GM19328 (cell line): Measurements from ENCODE around the gene ASB18.

Source experiments
- ATAC-seq: cut with Tn5 transposase; IDR thresholded peaks from one replicate; pipeline ENCODE4 v1.9.1; 2021; ENCODE audit warnings: mild to moderate bottlenecking, moderate library complexity; ENCODE audit not compliant: unreplicated experiment

Gene ASB18

DNA sequence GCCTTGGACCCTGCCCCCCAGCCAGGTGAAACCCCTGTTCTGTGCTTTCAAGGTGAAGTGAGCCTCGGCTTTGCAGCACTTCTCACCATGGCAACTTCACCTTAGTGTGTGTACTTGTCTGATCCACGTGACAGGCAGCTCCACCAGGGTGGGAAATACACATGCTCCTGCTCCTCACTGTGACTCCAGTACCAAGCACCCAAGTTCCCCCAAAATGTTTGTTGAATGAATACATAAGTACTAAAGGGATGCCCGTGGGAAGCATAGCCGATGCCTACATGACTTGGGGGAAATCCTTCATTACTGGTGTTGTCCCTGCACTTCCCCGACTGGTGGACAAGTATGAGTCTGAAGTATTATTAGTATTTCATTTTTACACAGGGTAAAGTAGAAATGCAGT, 54.2 kb downstream of the ASB18 start:
- ATAC-seq, result no peak

DNA sequence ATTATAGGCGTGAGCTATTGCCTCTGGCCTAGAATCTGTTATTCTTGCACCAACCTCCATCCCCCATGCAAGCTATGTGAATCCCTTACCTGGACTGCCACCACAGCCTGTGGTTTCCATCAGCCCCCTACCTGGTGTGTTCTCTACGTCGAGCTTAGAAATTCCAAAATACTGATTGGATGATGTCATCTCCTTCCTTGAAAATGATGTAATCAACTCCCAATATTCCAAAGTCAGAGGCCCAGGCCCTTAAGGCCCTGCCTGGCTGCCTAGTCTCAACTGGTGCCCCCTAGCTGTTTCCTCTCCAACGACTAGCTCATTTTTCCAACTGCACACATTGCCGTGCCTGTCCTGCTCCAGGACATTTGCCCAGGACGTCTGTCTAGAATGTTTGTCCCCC, 54.7 kb downstream of the ASB18 start:
- ATAC-seq, result no peak

GRCh38 chr2:236208019-236208926, 55.9 kb downstream of the ASB18 start:
- no peak for ATAC-seq

DNA sequence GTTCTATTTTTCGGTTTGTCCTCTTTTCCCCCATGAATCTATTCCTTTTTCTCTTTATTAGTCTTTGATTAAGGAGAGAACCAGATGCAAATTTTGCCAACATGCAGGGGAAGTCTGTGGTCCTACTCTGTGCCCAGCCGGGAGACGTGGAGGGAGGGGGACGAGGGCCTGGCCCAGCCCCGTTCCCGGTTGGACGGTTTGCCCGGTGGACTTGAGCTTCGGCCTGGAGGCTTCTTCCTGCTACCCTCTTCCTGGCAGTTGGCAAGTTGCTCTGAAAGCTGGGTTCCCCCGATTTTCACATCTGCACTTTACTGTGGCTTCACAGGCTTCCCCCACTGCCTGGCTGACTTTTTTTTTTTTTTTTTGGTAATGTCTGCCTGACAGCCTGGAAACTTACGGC, 56.7 kb downstream of the ASB18 start:
- no peak for ATAC-seq

DNA sequence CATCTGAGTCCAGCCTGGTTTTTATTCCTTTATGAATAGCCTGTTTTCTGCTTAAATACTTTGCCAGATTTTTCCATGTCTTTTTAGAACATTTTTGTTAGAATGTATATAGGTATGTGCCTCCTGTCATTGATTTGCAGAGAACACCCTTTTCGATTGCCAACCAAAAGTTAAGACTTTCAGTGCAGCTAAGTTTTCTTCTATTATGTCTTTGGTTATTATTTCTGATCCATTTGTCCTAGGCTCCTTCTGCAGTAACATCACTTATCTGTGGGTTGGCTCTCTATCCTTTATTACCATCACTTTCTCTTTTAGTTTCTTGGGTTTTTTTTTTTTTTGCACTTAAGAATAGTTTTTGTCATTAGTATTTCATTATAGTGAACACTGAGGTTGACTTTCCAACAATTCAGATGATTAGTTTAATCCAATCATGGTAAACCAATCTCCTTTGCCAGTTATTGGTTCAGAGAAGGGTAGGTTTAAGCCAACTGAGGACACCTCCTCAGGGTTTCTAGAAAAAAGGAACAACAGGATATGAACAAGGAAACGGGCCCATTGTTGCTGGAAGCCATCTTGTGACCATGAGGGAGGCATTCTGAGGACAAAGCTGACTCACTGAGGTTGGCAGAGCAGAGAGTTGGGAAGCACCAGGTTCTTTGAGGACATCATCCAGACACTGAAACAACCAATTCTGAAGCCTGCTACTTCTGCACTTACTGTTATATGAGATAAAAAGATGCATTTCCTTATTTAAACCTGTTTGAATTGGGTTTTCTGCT, 58.1 kb downstream of the ASB18 start:
- no peak for ATAC-seq

DNA sequence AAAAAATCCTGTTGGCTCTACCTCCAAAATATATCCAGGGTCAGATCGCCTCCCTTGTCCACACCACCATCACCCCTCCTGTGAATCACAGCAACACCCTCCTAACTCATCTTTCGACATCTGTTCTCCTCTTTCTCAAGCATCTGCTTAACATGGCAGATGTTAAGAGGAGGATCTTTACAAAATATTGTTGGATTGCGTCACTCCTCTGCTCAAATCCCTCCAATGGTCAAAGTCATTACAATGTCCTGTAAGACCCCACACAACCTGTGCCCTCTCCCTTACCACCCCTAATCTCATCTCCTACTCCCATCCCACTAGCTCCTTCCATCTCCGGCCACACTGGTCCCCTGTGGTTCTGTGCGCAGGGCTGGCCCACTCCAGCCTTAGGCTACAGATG, 59.3 kb downstream of the ASB18 start:
- ATAC-seq, result no peak

DNA sequence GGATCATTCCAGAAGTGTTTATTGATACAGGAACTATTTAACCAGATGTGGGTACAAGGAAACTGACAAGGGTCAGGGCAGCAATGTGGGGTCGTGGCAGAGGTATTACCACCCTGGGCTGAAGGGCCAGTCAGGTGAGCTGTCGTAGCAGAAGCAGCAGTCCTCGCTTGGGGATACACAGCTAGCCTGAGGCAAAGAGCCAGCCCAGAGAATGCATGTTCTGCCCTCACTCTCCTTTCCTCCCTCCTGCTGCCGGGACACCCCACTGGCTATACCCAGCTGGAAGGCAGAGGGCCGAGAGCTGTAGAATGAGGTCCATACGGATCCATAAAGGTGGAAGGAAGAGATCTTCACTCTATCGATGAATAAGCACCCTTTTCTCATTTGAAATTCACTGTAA, 63.8 kb downstream of the ASB18 start:
- no peak for ATAC-seq

DNA sequence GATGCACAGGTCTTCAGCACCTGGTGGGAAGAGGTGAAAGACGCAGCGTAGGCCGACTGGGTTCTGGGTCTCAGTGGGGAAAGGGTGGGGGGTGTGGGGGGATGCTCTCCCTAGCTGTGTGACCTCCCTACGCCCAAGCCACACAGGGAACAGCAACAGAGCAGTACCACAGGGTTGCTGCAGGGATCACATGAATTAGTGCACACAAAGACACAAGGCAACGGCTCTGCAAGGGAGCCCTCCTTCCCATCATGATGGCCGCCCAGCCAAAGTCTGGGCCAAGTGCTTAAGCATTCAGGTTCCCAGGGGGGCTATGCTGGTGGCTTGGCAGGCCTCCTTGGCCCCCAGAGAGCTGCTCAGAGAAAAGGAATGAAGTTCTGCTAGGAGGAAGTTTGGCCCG, 67.8 kb downstream of the ASB18 start:
- ATAC-seq, result no peak

- no peak for ATAC-seq
Observed at GRCh38 chr2:236195726-236196125, 68.5 kb downstream of the ASB18 start.

DNA sequence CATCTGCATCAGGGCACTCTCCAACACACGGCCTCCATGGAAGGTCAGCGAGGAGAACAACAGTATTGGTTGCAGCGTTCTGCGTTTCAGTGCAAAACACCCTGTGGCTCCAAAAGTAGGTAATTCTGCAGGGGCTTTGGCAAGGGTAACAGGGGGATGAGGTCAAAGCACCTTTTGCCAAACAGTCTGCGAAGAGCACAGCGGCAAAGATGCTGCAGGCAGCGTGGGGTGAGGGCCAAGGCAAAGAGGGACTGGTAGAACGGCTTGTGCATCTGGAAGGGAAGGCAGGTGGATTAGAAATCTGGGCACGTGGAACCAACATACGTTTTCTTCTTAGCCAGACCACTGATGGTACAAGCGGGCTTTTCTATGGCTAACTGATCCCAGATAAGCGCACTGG, 69.4 kb downstream of the ASB18 start:
- no peak for ATAC-seq

DNA sequence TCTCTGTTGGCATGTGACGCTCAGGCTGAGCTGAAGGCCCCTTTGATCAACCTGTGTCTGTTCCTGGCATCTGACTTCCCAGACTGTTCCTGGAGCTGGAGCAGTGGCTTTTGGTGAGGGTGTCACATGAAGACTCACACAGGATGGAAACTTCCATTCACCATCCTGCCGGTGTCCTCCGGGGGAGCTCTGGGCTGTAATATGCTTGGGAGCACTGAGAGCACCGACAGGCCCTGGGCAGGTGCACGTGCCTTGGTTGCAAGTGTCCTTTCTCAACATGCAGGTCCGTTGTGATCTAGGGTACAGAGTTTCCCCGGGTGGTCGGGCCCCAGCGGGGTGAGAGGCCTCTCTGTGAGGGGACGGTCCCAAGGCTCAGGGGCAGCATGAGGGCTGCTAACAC, 71.2 kb downstream of the ASB18 start:
- ATAC-seq, result no peak

DNA sequence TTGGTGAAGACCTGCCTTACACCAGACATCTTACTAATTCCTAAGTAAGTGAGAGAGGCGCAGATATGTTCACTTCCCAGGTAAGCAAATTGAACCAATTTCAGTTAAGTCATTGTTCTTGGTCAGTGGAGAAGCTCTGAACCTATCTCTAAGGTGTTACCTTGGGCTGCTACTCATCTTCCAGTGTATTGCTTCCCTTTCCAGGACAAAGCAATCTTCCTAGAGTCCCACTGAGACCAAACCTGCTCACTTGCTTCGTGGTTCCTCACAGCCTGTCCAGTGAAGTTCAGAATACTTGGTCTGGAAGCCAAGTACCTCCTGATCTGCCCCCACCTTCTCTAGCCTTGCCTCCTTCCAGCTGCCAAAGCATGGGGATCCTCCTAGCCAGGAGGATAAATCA, 73.5 kb downstream of the ASB18 start:
- no peak for ATAC-seq

GRCh38 chr2:236184701-236185100, 79.5 kb downstream of the ASB18 start:
- ATAC-seq, result no peak

GRCh38 chr2:236180831-236181453, 83.3 kb downstream of the ASB18 start:
- no peak for ATAC-seq

GRCh38 chr2:236180076-236180816, 84.0 kb downstream of the ASB18 start:
- no peak for ATAC-seq

DNA sequence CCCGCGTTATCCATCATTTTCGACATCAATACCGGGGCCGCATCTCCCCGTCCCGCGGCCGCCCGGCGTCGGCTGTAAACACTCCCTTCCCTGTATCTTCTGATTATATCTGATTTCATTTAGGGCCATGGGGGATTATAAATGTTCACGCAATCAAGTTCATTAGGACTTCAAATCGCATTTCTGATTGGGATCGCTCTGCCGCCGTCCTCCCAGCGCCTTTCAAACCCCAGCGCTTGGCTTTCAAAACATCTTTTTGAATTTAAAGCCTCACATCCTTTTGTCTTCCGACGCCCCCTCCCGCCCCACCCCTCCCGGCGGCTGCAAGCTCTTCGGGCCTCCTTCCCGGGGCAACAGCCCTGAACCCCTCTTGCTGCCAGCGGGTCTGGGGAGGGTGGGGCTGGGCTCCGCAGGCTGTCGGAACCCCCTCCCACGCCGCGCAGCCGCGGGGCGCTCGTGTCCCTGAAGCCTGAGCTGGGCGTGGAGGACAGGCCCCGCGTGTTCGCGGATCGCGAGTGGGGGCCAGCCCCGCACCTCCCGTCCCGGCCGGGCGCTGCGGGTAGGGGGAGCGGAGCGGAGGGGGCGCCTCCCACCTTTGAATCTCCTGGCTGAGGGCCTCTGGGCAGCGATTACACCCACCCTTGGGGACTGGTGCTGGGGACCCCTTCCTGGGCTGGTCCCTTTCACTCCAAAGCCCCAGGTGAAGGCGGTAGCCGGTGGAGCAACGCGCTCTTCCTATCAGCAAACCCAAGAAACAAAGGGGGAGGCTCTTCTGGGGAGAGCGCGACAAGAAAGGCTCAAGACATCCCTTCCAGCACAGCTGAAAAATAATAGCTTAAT, 84.8 kb downstream of the ASB18 start:
- no peak for ATAC-seq

DNA sequence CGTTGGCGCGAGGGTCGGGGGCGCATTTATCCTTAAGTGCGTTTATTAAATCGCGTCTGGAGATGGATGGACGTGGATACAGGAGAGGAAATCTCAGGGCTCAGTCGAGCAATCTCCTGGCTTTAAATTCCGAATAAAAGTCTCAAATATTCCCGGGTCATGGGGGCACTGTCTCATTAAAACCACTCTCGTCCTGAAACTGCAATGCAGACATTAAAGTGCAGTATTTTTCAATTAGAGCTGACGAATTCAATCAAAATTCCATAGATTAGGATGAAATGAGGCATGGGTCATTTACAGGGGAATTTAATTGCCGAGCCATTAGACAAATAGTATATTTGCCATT, 85.3 kb downstream of the ASB18 start:
- ATAC-seq, result no peak

DNA sequence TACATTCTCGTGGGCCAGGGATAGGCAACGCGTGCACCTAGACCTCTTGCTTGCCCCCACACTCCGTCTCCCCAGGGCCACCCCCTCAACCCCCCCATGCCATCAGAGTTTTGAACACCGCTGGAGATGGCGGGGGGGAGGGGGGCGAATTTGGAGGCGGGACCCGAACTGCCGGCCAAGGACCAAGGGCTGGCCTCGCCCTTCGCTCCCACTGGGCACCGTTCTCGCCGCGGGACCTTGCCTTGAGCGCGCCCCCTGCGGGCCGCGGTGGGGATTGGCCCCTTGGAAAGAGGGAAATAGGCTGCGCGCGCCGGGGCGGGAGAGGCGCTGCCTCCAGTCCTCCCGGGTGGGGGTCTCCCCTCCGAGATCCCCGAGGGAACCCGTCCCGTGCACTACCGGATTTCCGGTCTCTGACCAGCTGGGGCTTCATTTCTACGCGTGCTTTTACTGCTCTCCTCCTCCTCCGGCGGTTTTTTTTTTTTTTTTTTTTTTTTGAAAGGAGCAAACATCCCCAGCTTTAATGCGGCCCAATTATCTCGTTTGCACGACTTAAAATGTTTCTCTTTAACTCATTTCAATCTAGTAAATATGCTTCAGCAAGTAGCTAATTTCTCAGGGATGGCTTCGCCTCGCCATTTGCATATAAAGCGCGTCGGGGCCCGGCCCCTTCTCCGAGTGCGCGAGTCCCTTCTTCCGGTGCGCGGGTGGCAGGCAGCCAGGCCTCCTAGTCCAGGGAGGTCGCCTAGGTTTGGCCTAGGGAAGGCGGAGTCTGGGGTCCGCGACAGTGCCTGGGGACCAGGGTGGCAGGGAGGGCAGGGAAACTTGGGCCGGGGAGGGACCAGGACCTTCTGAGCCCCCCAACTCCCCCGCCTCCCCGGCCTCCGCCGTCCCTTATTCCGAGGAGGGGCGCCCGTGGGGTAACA, 86.0 kb downstream of the ASB18 start:
- ATAC-seq, result no peak

GRCh38 chr2:236177604-236177966, 86.6 kb downstream of the ASB18 start:
- no peak for ATAC-seq
